Measurements from ENCODE around the gene UPF1. TPM values are rescaled to one million over a fixed set of nuclear protein-coding genes. Genes with fewer than 3 reads are reported as not detected.

The UPF1 gene
- total RNA-seq, 2 experiments from 2014 or later, result 74.4 to 74.6 TPM

- no peaks in the 10 kb centered on the region for H3K27me3 Mint-ChIP-seq
- peak; percentile 65 for DNase-seq
- H3K9me3 Mint-ChIP-seq, result no peaks in the 10 kb centered on the region
- peaks cover 1% of the 10 kb centered on the region for H3K4me1 Mint-ChIP-seq
- H3K4me3 Mint-ChIP-seq, result no peak overlapping the region
- ChIA-PET CTCF (interaction anchor here (0.7 to 1.8 kb wide), 6 partner anchors 10 to 35 kb away, joined by 3 to 6 read pairs (median 3); partner anchors contain the start of gene UPF1), POLR2A (no interaction called here)
- peaks cover 62% of the 10 kb centered on the region for H3K36me3 Mint-ChIP-seq (ENCODE audit: low read depth)
- H3K27ac Mint-ChIP-seq, result no peak overlapping the region
Measured at GRCh38 chr19:18865973-18866799, 34.4 kb downstream of the UPF1 start.

DNA sequence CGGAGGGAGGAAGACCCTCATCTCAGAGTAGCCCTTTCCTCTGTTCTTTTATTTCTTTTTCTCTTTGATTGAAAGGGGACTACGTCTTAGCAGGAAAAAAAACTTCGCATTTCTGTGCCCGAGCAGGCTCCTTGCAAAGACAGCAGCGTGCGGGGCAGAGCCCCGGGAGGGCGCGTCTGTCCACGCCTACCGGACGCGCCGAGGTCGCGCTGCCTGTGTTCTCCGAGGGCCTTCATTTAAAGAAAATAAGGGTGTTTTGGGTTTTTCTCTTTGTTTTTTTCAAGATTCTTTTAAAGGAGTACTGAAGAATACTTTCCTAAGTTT is 35.0 kb downstream of the UPF1 start:
- H3K27me3 Mint-ChIP-seq, result peaks cover 3% of the 10 kb centered on the region
- no peaks in the 10 kb centered on the region for H3K9me3 Mint-ChIP-seq
- H3K4me3 Mint-ChIP-seq, result no peak overlapping the region
- no peak for DNase-seq
- ChIA-PET POLR2A (no interaction called here), CTCF (interaction anchor here (0.8 to 1.8 kb wide), 5 partner anchors 11 to 35 kb away, joined by 3 to 6 read pairs (median 4); partner anchors contain the start of gene UPF1)
- H3K27ac Mint-ChIP-seq, result no peak overlapping the region
- peaks cover 1% of the 10 kb centered on the region for H3K4me1 Mint-ChIP-seq
- H3K36me3 Mint-ChIP-seq (ENCODE audit: low read depth), result peaks cover 56% of the 10 kb centered on the region

- no peaks in the 10 kb centered on the region for H3K9me3 Mint-ChIP-seq
- peaks cover 3% of the 10 kb centered on the region for H3K27me3 Mint-ChIP-seq
- peaks cover 52% of the 10 kb centered on the region for H3K36me3 Mint-ChIP-seq (ENCODE audit: low read depth)
- H3K4me3 Mint-ChIP-seq, result no peak overlapping the region
- no peak for DNase-seq
- ChIA-PET POLR2A (no interaction called here), CTCF (interaction anchor here (0.8 to 1.8 kb wide), 3 partner anchors 11 to 24 kb away, joined by 3 to 6 read pairs (median 4); no protein-coding TSS in a partner anchor)
- peaks cover 1% of the 10 kb centered on the region for H3K4me1 Mint-ChIP-seq
- H3K27ac Mint-ChIP-seq, result no peak overlapping the region
Measured at GRCh38 chr19:18867199-18867598, 35.4 kb downstream of the UPF1 start.

DNA sequence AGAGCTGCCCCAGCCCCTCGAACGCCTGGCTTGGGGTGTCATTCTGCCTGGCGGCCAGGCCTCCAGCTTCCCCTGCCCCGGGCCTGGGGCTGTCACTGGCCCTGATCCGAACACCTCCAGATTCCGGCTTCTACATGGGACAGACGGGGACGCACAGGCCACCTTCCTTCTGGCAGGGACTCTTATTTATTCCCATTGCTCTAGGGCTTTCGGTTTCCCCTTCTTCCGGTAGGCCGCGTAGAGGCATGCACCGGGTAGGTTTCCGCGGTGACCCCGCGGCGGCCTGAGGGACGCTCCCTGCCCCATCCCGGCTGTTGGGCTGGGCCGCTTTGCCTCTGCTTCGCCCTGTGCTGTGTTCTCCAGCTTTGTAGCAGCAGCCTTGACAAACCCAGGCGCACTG is 36.0 kb downstream of the UPF1 start:
- H3K36me3 Mint-ChIP-seq (ENCODE audit: low read depth), result peaks cover 47% of the 10 kb centered on the region
- H3K27ac Mint-ChIP-seq, result no peak overlapping the region
- H3K4me1 Mint-ChIP-seq, result peaks cover 1% of the 10 kb centered on the region
- H3K27me3 Mint-ChIP-seq, result peaks cover 3% of the 10 kb centered on the region
- DNase-seq, result no peak
- CTCF ChIA-PET, result no interaction called here
- H3K4me3 Mint-ChIP-seq, result no peak overlapping the region
- POLR2A ChIA-PET, result no interaction called here
- H3K9me3 Mint-ChIP-seq, result no peaks in the 10 kb centered on the region

GRCh38 chr19:18868380-18869022 is 36.7 kb downstream of the UPF1 start:
- H3K36me3 Mint-ChIP-seq (ENCODE audit: low read depth), result peaks cover 43% of the 10 kb centered on the region
- DNase-seq, result no peak
- ChIA-PET CTCF (no interaction called here), POLR2A (no interaction called here)
- no peaks in the 10 kb centered on the region for H3K9me3 Mint-ChIP-seq
- H3K27ac Mint-ChIP-seq, result no peak overlapping the region
- peaks cover 3% of the 10 kb centered on the region for H3K27me3 Mint-ChIP-seq
- peaks cover 1% of the 10 kb centered on the region for H3K4me1 Mint-ChIP-seq
- H3K4me3 Mint-ChIP-seq, result no peak overlapping the region

- Mint-ChIP-seq H3K27me3 (peaks cover 3% of the 10 kb centered on the region), H3K27ac (no peak overlapping the region), H3K4me3 (no peak overlapping the region), H3K9me3 (no peaks in the 10 kb centered on the region), H3K36me3 (ENCODE audit: low read depth) (peaks cover 38% of the 10 kb centered on the region), H3K4me1 (peaks cover 1% of the 10 kb centered on the region)
- POLR2A ChIA-PET, result no interaction called here
- CTCF ChIA-PET, result no interaction called here
- no peak for DNase-seq
Measured at GRCh38 chr19:18869023-18869618, 37.4 kb downstream of the UPF1 start.

- H3K4me1 Mint-ChIP-seq, result peaks cover 1% of the 10 kb centered on the region
- no peaks in the 10 kb centered on the region for H3K9me3 Mint-ChIP-seq
- H3K27me3 Mint-ChIP-seq, result peaks cover 3% of the 10 kb centered on the region
- no peak for DNase-seq
- H3K4me3 Mint-ChIP-seq, result no peak overlapping the region
- POLR2A ChIA-PET, result no interaction called here
- H3K27ac Mint-ChIP-seq, result no peak overlapping the region
- CTCF ChIA-PET, result no interaction called here
- peaks cover 32% of the 10 kb centered on the region for H3K36me3 Mint-ChIP-seq (ENCODE audit: low read depth)
Measured at GRCh38 chr19:18869781-18870530, 38.2 kb downstream of the UPF1 start.

DNA sequence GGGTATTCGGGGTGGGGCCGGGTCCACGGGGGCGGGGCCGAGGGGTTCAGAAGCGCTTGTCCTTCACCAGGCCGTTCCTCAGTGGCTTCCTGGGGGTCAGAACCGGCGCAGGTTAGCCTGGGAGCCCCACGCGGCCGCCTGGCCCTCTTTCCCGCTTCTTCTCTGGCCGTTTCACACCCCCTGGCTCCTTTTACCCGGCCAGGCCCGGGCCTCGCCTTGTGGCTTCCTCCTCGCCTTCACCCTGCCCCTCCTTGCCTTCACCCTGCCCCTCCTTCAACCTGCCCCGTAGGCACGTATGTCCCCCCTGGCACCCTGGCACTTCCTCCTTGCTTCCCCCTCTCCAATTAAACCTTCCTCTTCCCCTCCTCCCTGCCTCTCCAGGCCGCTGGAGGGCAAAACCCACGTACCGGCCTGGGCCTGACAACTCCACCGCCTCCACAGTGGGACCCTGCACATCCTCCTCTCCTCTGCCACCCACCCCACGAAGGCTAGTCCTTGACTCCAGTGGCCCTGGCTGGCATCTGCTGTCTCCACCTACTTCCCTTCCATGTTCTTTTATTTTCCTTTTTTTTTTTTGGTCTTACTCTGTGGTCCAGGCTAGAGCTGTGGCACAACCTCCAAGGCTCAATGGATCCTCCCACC is 38.9 kb downstream of the UPF1 start:
- DNase-seq, result no peak
- ChIA-PET CTCF (interaction anchor here (1.1 kb wide), 1 partner anchor 420 kb away, joined by 4 read pairs; no protein-coding TSS in a partner anchor), POLR2A (interaction anchor here (0.7 kb wide), 1 partner anchor 87 kb away, joined by 3 read pairs; no protein-coding TSS in a partner anchor)
- peaks cover 25% of the 10 kb centered on the region for H3K36me3 Mint-ChIP-seq (ENCODE audit: low read depth)
- H3K4me3 Mint-ChIP-seq, result no peak overlapping the region
- H3K27me3 Mint-ChIP-seq, result peaks cover 3% of the 10 kb centered on the region
- H3K4me1 Mint-ChIP-seq, result peaks cover 1% of the 10 kb centered on the region
- H3K27ac Mint-ChIP-seq, result no peak overlapping the region
- no peaks in the 10 kb centered on the region for H3K9me3 Mint-ChIP-seq

GRCh38 chr19:18871543-18871942 is 39.8 kb downstream of the UPF1 start:
- Mint-ChIP-seq H3K27ac (no peak overlapping the region), H3K27me3 (peaks cover 3% of the 10 kb centered on the region)
- POLR2A ChIA-PET, result interaction anchor here (0.7 kb wide), 1 partner anchor 86 kb away, joined by 3 read pairs; no protein-coding TSS in a partner anchor

GRCh38 chr19:18875726-18876125 is 44.0 kb downstream of the UPF1 start:
- Mint-ChIP-seq H3K36me3 (ENCODE audit: low read depth) (no peaks in the 10 kb centered on the region), H3K27me3 (peaks cover 3% of the 10 kb centered on the region), H3K9me3 (no peaks in the 10 kb centered on the region), H3K4me3 (no peak overlapping the region), H3K4me1 (no peaks in the 10 kb centered on the region), H3K27ac (no peak overlapping the region)
- CTCF ChIA-PET, result interaction anchor here (1.7 kb wide), 1 partner anchor 29 kb away, joined by 3 read pairs; no protein-coding TSS in a partner anchor
- DNase-seq, result no peak
- POLR2A ChIA-PET, result no interaction called here

More at GRCh38 chr19:18871543-18871942, 39.8 kb downstream of the UPF1 start:
- DNase-seq, result no peak
- CTCF ChIA-PET, result interaction anchor here (1.1 kb wide), 1 partner anchor 421 kb away, joined by 4 read pairs; no protein-coding TSS in a partner anchor
- H3K4me3 Mint-ChIP-seq, result no peak overlapping the region
- H3K36me3 Mint-ChIP-seq (ENCODE audit: low read depth), result peaks cover 18% of the 10 kb centered on the region
- H3K9me3 Mint-ChIP-seq, result no peaks in the 10 kb centered on the region
- no peaks in the 10 kb centered on the region for H3K4me1 Mint-ChIP-seq

GRCh38 chr19:18876865-18877264 is 45.1 kb downstream of the UPF1 start:
- no peak overlapping the region for H3K4me3 Mint-ChIP-seq
- POLR2A ChIA-PET, result interaction anchor here (0.6 kb wide), 1 partner anchor 25 kb away, joined by 3 read pairs; no protein-coding TSS in a partner anchor
- H3K4me1 Mint-ChIP-seq, result no peaks in the 10 kb centered on the region
- no peaks in the 10 kb centered on the region for H3K36me3 Mint-ChIP-seq (ENCODE audit: low read depth)
- H3K27ac Mint-ChIP-seq, result no peak overlapping the region
- H3K27me3 Mint-ChIP-seq, result no peaks in the 10 kb centered on the region
- CTCF ChIA-PET, result interaction anchor here (1.7 kb wide), 1 partner anchor 30 kb away, joined by 3 read pairs; no protein-coding TSS in a partner anchor
- no peak for DNase-seq
- H3K9me3 Mint-ChIP-seq, result no peaks in the 10 kb centered on the region

- no peaks in the 10 kb centered on the region for H3K4me1 Mint-ChIP-seq
- DNase-seq, result no peak
- CTCF ChIA-PET, result interaction anchor here (1.7 kb wide), 1 partner anchor 11 kb away, joined by 4 read pairs; no protein-coding TSS in a partner anchor
- H3K27me3 Mint-ChIP-seq, result no peaks in the 10 kb centered on the region
- H3K27ac Mint-ChIP-seq, result no peak overlapping the region
- no peak overlapping the region for H3K4me3 Mint-ChIP-seq
- no peaks in the 10 kb centered on the region for H3K9me3 Mint-ChIP-seq
- POLR2A ChIA-PET, result no interaction called here
- no peaks in the 10 kb centered on the region for H3K36me3 Mint-ChIP-seq (ENCODE audit: low read depth)
Measured at GRCh38 chr19:18878058-18878797, 46.5 kb downstream of the UPF1 start.
